Mesendoderm (in vitro differentiated cells): Measurements from ENCODE around the gene ADK.

Experiments
- DNase-seq: peaks from one replicate; pipeline ENCODE4 v3.0.0; 2013
- H2AK5ac ChIP-seq: 2 replicates; pipeline ENCODE4 v1.6.1; 2013; ENCODE audit warnings: low read length, inconsistent platforms
- H2BK120ac ChIP-seq: 2 replicates; pipeline ENCODE4 v1.6.1; 2013; ENCODE audit warnings: low read depth, mild to moderate bottlenecking, low read length, moderate library complexity, mixed read lengths
- H2BK15ac ChIP-seq: replicated peaks from 2 replicates; pipeline ENCODE4 v1.6.1; 2013; ENCODE audit warnings: low read depth, mild to moderate bottlenecking, moderate library complexity
- H2BK5ac ChIP-seq: 2 replicates; pipeline ENCODE4 v1.6.1; 2013; ENCODE audit warnings: low read length, inconsistent platforms
- H3K18ac ChIP-seq: 2 replicates; pipeline ENCODE4 v1.6.1; 2013; ENCODE audit warnings: mild to moderate bottlenecking, low read length, mixed read lengths
- H3K23ac ChIP-seq: one replicate; pipeline ENCODE4 v1.6.1; 2013; ENCODE audit warnings: low read length
- H3K27ac ChIP-seq: 2 replicates; pipeline ENCODE4 v1.5.1; 2013; ENCODE audit warnings: low read depth, mild to moderate bottlenecking, inconsistent platforms, low read length, moderate library complexity
- H3K27me3 ChIP-seq: 2 replicates; pipeline ENCODE4 v1.6.1; 2013; ENCODE audit warnings: low read length, control low read depth, mild to moderate bottlenecking, inconsistent platforms; ENCODE audit not compliant: insufficient read depth, poor library complexity
- H3K36me3 ChIP-seq: 2 replicates; pipeline ENCODE4 v1.6.1; 2013; ENCODE audit warnings: low read length, inconsistent platforms; ENCODE audit not compliant: control insufficient read depth, insufficient read depth
- H3K4ac ChIP-seq: one replicate; pipeline ENCODE4 v1.6.1; 2013; ENCODE audit warnings: low read depth, mild to moderate bottlenecking, low read length, moderate library complexity
- H3K4me1 ChIP-seq: 2 replicates; pipeline ENCODE4 v1.6.1; 2013; ENCODE audit warnings: low read depth, low read length, inconsistent platforms; ENCODE audit not compliant: control insufficient read depth
- H3K4me2 ChIP-seq: 2 replicates; pipeline ENCODE4 v1.6.1; 2013; ENCODE audit warnings: low read length
- H3K4me3 ChIP-seq: 2 replicates; pipeline ENCODE4 v1.5.1; 2013; ENCODE audit warnings: mild to moderate bottlenecking, low read length
- H3K56ac ChIP-seq: one replicate; pipeline ENCODE4 v1.6.1; 2013; ENCODE audit warnings: low read length
- H3K79me1 ChIP-seq: 2 replicates; pipeline ENCODE4 v1.6.1; 2013; ENCODE audit warnings: low read length, inconsistent platforms
- H3K79me2 ChIP-seq: 2 replicates; pipeline ENCODE4 v1.6.1; 2013; ENCODE audit warnings: mild to moderate bottlenecking, low read length; ENCODE audit not compliant: control insufficient read depth, insufficient read depth
- H3K9ac ChIP-seq: 2 replicates; pipeline ENCODE4 v1.6.1; 2013; ENCODE audit warnings: low read length, inconsistent platforms
- H4K5ac ChIP-seq: one replicate; pipeline ENCODE4 v1.6.1; 2013; ENCODE audit warnings: low read length
- H4K8ac ChIP-seq: one replicate; pipeline ENCODE4 v1.6.1; 2013; ENCODE audit warnings: low read depth, mild to moderate bottlenecking, control low read depth, low read length, moderate library complexity
- WGBS: extraction: QIAGEN DNeasy Blood & Tissue Kit; methylation state at CpG from one replicate; pipeline ENCODE4 v1.1.7; 2013; ENCODE audit warnings: low lambda C conversion rate, missing lambda C conversion rate; ENCODE audit not compliant: insufficient coverage; ENCODE audit errors: extremely low coverage; 5-methylcytosine and 5-hydroxymethylcytosine counted together

ADK gene

GRCh38 chr10:74434547-74434946 is 283.5 kb downstream of the ADK start:
- H4K5ac ChIP-seq = no peak overlapping the region
- H3K27me3 ChIP-seq = no peaks in the 10 kb centered on the region

GRCh38 chr10:74436523-74437170 is 285.6 kb downstream of the ADK start:
- Histone ChIP-seq H2BK5ac (no peak overlapping the region), H3K18ac (no peak overlapping the region), H3K27me3 (no peaks in the 10 kb centered on the region), H3K9ac (no peak overlapping the region), H3K4me2 (no peak overlapping the region), H3K36me3 (no peaks in the 10 kb centered on the region), H4K8ac (no peak overlapping the region), H3K23ac (no peak overlapping the region), H2BK15ac (no peak overlapping the region), H3K27ac (no peak overlapping the region), H3K56ac (no peak overlapping the region), H4K5ac (no peak overlapping the region), H3K79me2 (no peaks in the 10 kb centered on the region), H3K4me1 (no peaks in the 10 kb centered on the region), H3K4me3 (no peak overlapping the region), H3K4ac (no peak overlapping the region), H2BK120ac (no peak overlapping the region), H3K79me1 (no peaks in the 10 kb centered on the region), H2AK5ac (no peak overlapping the region)
- no CpG with 5 or more reads among the region's 3 CpGs for WGBS
- no peak for DNase-seq

More at GRCh38 chr10:74434547-74434946, 283.5 kb downstream of the ADK start:
- no peaks in the 10 kb centered on the region for H3K79me1 ChIP-seq
- no peak overlapping the region for H2BK15ac ChIP-seq
- no CpG with 5 or more reads among the region's 1 CpG for WGBS
- no peak overlapping the region for H2BK5ac ChIP-seq
- H3K4me2 ChIP-seq = no peak overlapping the region
- H3K9ac ChIP-seq = no peak overlapping the region
- H4K8ac ChIP-seq = no peak overlapping the region
- H3K4me1 ChIP-seq = no peaks in the 10 kb centered on the region
- H3K79me2 ChIP-seq = no peaks in the 10 kb centered on the region
- H3K23ac ChIP-seq = no peak overlapping the region
- H3K4me3 ChIP-seq = no peak overlapping the region
- H3K36me3 ChIP-seq = no peaks in the 10 kb centered on the region
- H2AK5ac ChIP-seq = no peak overlapping the region
- H3K27ac ChIP-seq = no peak overlapping the region
- H3K18ac ChIP-seq = no peak overlapping the region
- H3K4ac ChIP-seq = no peak overlapping the region
- H2BK120ac ChIP-seq = no peak overlapping the region
- DNase-seq = no peak
- H3K56ac ChIP-seq = no peak overlapping the region

GRCh38 chr10:74437822-74438221 is 286.8 kb downstream of the ADK start:
- H4K8ac ChIP-seq = no peak overlapping the region
- H2BK120ac ChIP-seq = no peak overlapping the region
- H3K4me1 ChIP-seq = no peaks in the 10 kb centered on the region
- no peaks in the 10 kb centered on the region for H3K27me3 ChIP-seq
- no peak overlapping the region for H3K23ac ChIP-seq
- no peak overlapping the region for H3K4me3 ChIP-seq
- H3K18ac ChIP-seq = no peak overlapping the region
- H2BK15ac ChIP-seq = no peak overlapping the region
- H3K9ac ChIP-seq = no peak overlapping the region
- H3K79me2 ChIP-seq = no peaks in the 10 kb centered on the region
- H2BK5ac ChIP-seq = no peak overlapping the region
- no peak overlapping the region for H3K56ac ChIP-seq
- no peaks in the 10 kb centered on the region for H3K36me3 ChIP-seq
- H3K27ac ChIP-seq = no peak overlapping the region
- H2AK5ac ChIP-seq = no peak overlapping the region
- DNase-seq = peak; percentile 22
- H3K4ac ChIP-seq = no peak overlapping the region
- H3K4me2 ChIP-seq = no peak overlapping the region
- H3K79me1 ChIP-seq = no peaks in the 10 kb centered on the region
- H4K5ac ChIP-seq = no peak overlapping the region

GRCh38 chr10:74439213-74439612 is 288.2 kb downstream of the ADK start:
- H4K8ac ChIP-seq = no peak overlapping the region
- H3K27ac ChIP-seq = no peak overlapping the region
- no peak overlapping the region for H3K4ac ChIP-seq
- no peak overlapping the region for H3K18ac ChIP-seq
- no peaks in the 10 kb centered on the region for H3K79me2 ChIP-seq
- no peak overlapping the region for H3K4me2 ChIP-seq
- H3K79me1 ChIP-seq = no peaks in the 10 kb centered on the region
- no CpG with 5 or more reads among the region's 1 CpG for WGBS
- no peaks in the 10 kb centered on the region for H3K36me3 ChIP-seq
- no peak for DNase-seq
- H3K4me1 ChIP-seq = no peaks in the 10 kb centered on the region
- no peak overlapping the region for H4K5ac ChIP-seq
- H3K9ac ChIP-seq = no peak overlapping the region
- H2BK15ac ChIP-seq = no peak overlapping the region
- no peaks in the 10 kb centered on the region for H3K27me3 ChIP-seq
- no peak overlapping the region for H3K4me3 ChIP-seq
- no peak overlapping the region for H2BK5ac ChIP-seq
- no peak overlapping the region for H3K23ac ChIP-seq
- H2AK5ac ChIP-seq = no peak overlapping the region
- no peak overlapping the region for H2BK120ac ChIP-seq
- no peak overlapping the region for H3K56ac ChIP-seq

- Histone ChIP-seq H2BK120ac (no peak overlapping the region), H3K27me3 (no peaks in the 10 kb centered on the region), H3K23ac (no peak overlapping the region), H4K8ac (no peak overlapping the region), H4K5ac (no peak overlapping the region), H2AK5ac (no peak overlapping the region), H3K18ac (no peak overlapping the region), H3K4ac (no peak overlapping the region), H3K36me3 (no peaks in the 10 kb centered on the region), H3K4me2 (no peak overlapping the region), H3K27ac (no peak overlapping the region), H3K9ac (no peak overlapping the region), H2BK5ac (no peak overlapping the region), H3K4me1 (no peaks in the 10 kb centered on the region), H2BK15ac (no peak overlapping the region), H3K56ac (no peak overlapping the region), H3K4me3 (no peak overlapping the region), H3K79me2 (no peaks in the 10 kb centered on the region), H3K79me1 (no peaks in the 10 kb centered on the region)
- DNase-seq = no peak
Measured at GRCh38 chr10:74445493-74445892, 294.5 kb downstream of the ADK start.

- H3K4me2 ChIP-seq = no peak overlapping the region
- no peak overlapping the region for H2BK120ac ChIP-seq
- no peak overlapping the region for H3K9ac ChIP-seq
- no peak overlapping the region for H2BK15ac ChIP-seq
- H4K5ac ChIP-seq = no peak overlapping the region
- no peak overlapping the region for H3K23ac ChIP-seq
- no peak overlapping the region for H2BK5ac ChIP-seq
- H3K79me2 ChIP-seq = no peaks in the 10 kb centered on the region
- no peaks in the 10 kb centered on the region for H3K79me1 ChIP-seq
- H3K36me3 ChIP-seq = no peaks in the 10 kb centered on the region
- no peak overlapping the region for H3K4ac ChIP-seq
- no peak overlapping the region for H3K56ac ChIP-seq
- H3K27ac ChIP-seq = no peak overlapping the region
- DNase-seq = no peak
- no peaks in the 10 kb centered on the region for H3K27me3 ChIP-seq
- no peak overlapping the region for H3K4me3 ChIP-seq
- no peak overlapping the region for H4K8ac ChIP-seq
- H2AK5ac ChIP-seq = no peak overlapping the region
- H3K4me1 ChIP-seq = no peaks in the 10 kb centered on the region
- H3K18ac ChIP-seq = no peak overlapping the region
Measured at GRCh38 chr10:74450602-74451001, 299.6 kb downstream of the ADK start.
